Ovary (tissue), 3 donors: ENCODE results near the gene GABRD.

Experiments
- EP300 ChIP-seq: sonication (generic); formaldehyde crosslinking; IDR thresholded peaks from one replicate; pipeline ENCODE4 v1.6.1; 2017; ENCODE audit warnings: antibody characterized with exemption
- POLR2A ChIP-seq: fragments of 450-650 bp; IDR thresholded peaks from one replicate; pipeline ENCODE4 v1.6.1; 2017; ENCODE audit warnings: antibody characterized with exemption, mild to moderate bottlenecking, moderate library complexity
- TF ChIP-seq, protein P1 (sequence below), 3 donors: fragments of 450-650 bp in 2 of 3; fragments of 200-600 bp in 1 of 3; IDR thresholded peaks; one replicate each; pipeline versions ENCODE4 v1.5.1 to v1.8.0; 2016 to 2022; ENCODE audit warnings: antibody characterized with exemption in 3 of 3, mild to moderate bottlenecking in 1 of 3
- donor health status: DM: no; HTN: no; CAD: no.

DNA sequence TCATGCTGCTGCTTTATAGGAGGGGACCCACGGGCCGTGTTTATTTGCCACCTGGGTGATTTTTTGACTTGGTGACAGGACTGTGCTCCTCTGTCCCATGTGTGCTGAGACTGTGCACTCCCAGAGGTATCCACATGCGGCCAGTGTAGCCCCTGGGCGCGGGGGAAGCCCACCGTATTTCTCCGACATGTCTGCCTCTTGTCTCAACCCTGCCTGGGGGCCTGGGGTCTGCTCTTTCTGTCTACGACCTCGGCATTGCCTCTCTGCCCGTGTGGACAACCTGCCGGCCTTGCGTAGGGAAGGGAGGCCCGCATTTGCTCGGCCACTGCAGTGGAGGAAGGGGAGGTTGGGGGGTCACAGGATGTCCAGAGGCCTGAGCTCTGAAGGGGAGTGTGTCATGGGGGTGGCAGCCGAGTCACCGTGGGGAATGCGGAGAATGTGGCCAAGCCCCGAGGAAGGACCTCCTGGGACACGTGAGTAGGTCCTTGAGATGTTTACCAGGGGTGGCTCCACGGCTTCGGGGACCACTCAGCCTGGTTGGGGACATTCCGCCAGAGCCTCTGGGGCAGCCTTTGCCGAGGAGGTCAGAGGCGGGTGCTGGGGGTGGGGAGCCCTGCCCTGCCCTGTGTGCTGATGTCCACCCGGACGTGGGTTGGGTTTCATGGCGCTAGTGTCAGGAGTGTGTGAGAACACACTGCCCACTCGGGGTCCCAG, 42.1 kb downstream of the GABRD start:
- TF ChIP-seq, protein P1, sequence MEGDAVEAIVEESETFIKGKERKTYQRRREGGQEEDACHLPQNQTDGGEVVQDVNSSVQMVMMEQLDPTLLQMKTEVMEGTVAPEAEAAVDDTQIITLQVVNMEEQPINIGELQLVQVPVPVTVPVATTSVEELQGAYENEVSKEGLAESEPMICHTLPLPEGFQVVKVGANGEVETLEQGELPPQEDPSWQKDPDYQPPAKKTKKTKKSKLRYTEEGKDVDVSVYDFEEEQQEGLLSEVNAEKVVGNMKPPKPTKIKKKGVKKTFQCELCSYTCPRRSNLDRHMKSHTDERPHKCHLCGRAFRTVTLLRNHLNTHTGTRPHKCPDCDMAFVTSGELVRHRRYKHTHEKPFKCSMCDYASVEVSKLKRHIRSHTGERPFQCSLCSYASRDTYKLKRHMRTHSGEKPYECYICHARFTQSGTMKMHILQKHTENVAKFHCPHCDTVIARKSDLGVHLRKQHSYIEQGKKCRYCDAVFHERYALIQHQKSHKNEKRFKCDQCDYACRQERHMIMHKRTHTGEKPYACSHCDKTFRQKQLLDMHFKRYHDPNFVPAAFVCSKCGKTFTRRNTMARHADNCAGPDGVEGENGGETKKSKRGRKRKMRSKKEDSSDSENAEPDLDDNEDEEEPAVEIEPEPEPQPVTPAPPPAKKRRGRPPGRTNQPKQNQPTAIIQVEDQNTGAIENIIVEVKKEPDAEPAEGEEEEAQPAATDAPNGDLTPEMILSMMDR (IDR thresholded peaks at IDR 0.05), result no peak
- TF ChIP-seq POLR2A (no peak), EP300 (no peak)
